SK-N-SH (cell line): Measurements from ENCODE around the gene LRFN4. TPM values are rescaled to one million over a fixed set of nuclear protein-coding genes. Genes with fewer than 3 reads are reported as not detected.
A peak's percentile ranks its signal among the peaks of the same experiment; 100 is the strongest.

Source experiments
- CTCF ChIA-PET: fragments of 300-600, 350-600 bp; formaldehyde crosslinking; extraction: SDS; loops from one replicate; lab custom pipeline; 2021; lab: Yijun Ruan, JAX
- POLR2A ChIA-PET: fragments of 350-600 bp; sonication (Branson Sonifier 250); formaldehyde crosslinking; extraction: SDS; loops from one replicate; lab custom pipeline; 2020; ENCODE audit warnings: antibody characterized with exemption, inconsistent platforms; lab: Yijun Ruan, JAX
- DNase-seq: peaks from one replicate; pipeline ENCODE4 v3.0.0; 2012
- H2AFZ ChIP-seq: fragments of 200-600 bp; sonication (generic); 2 replicates; pipeline ENCODE4 v1.8.1; 2016; ENCODE audit warnings: antibody characterized with exemption, mild to moderate bottlenecking, low read depth
- H3F3A ChIP-seq: fragments of 200-600 bp; sonication (generic); replicated peaks from 2 replicates; pipeline ENCODE3; 2016; ENCODE audit warnings: antibody characterized with exemption, mild to moderate bottlenecking; ENCODE audit not compliant: insufficient read depth
- H3K27ac ChIP-seq, 2 experiments: fragments of 200-500 bp in 1 of 2; fragments of 200-600 bp in 1 of 2; sonication (Bioruptor generic) in 1 of 2; sonication (generic), shearing (Covaris generic) in 1 of 2; 2 replicates each; pipeline versions ENCODE4 v1.5.1 to v1.6.1; 2014 to 2016; ENCODE audit warnings: low read depth in 2 of 2, inconsistent platforms in 1 of 2, low read length in 1 of 2, mild to moderate bottlenecking in 1 of 2, mixed read lengths in 1 of 2
- H3K27me3 ChIP-seq: fragments of 200-600 bp; sonication (generic), shearing (Covaris generic); 2 replicates; pipeline ENCODE4 v1.6.1; 2016; ENCODE audit warnings: mixed run types; ENCODE audit not compliant: insufficient read depth
- H3K36me3 ChIP-seq, 2 experiments: fragments of 200-500 bp in 1 of 2; fragments of 200-600 bp in 1 of 2; sonication (Bioruptor generic) in 1 of 2; sonication (generic) in 1 of 2; replicated peaks in 1 of 2; 2 replicates each; pipeline versions ENCODE3 to v1.5.1; 2014 to 2016; ENCODE audit warnings: low read length in 1 of 2, mild to moderate bottlenecking in 1 of 2; ENCODE audit not compliant: insufficient read depth in 2 of 2, control insufficient read depth in 1 of 2
- H3K4me1 ChIP-seq, 2 experiments: fragments of 200-500 bp in 1 of 2; fragments of 200-600 bp in 1 of 2; sonication (Bioruptor generic) in 1 of 2; sonication (generic), shearing (Covaris generic) in 1 of 2; 2 replicates each; pipeline versions ENCODE4 v1.5.1 to v1.6.1; 2014 to 2016; ENCODE audit warnings: low read depth in 1 of 2, low read length in 1 of 2, mixed run types in 1 of 2; ENCODE audit not compliant: insufficient read depth in 2 of 2, control insufficient read depth in 1 of 2
- H3K4me2 ChIP-seq: fragments of 200-600 bp; sonication (generic), shearing (Covaris generic); 2 replicates; pipeline ENCODE4 v1.6.1; 2017; ENCODE audit warnings: mixed run types
- H3K4me3 ChIP-seq, 2 experiments: fragments of 200-500 bp in 1 of 2; fragments of 200-600 bp in 1 of 2; sonication (Bioruptor generic) in 1 of 2; sonication (generic), shearing (Covaris generic) in 1 of 2; 2 replicates each; pipeline versions ENCODE4 v1.5.1 to v1.8.1; 2014 to 2016; ENCODE audit warnings: low read depth in 2 of 2, inconsistent platforms in 1 of 2, low read length in 1 of 2, mild to moderate bottlenecking in 1 of 2, mixed read lengths in 1 of 2, moderate library complexity in 1 of 2
- H3K79me2 ChIP-seq: fragments of 200-600 bp; sonication (generic); 2 replicates; pipeline ENCODE4 v1.8.1; 2017; ENCODE audit warnings: mild to moderate bottlenecking; ENCODE audit not compliant: insufficient read depth
- H3K9ac ChIP-seq: fragments of 200-600 bp; sonication (generic); 2 replicates; pipeline ENCODE4 v1.6.1; 2017; ENCODE audit warnings: mixed run types
- H3K9me2 ChIP-seq: fragments of 200-600 bp; sonication (generic); 2 replicates; pipeline ENCODE4 v1.6.1; 2017; ENCODE audit warnings: mixed run types
- H3K9me3 ChIP-seq: fragments of 200-600 bp; sonication (generic); 2 replicates; pipeline ENCODE4 v1.6.1; 2017; ENCODE audit warnings: mixed run types, mild to moderate bottlenecking, moderate library complexity
- H4K20me1 ChIP-seq: fragments of 200-600 bp; sonication (generic); 2 replicates; pipeline ENCODE4 v1.6.1; 2017; ENCODE audit warnings: mild to moderate bottlenecking, mixed run types; ENCODE audit not compliant: insufficient read depth
- CHD2 ChIP-seq: fragments of 150-350 bp; IDR thresholded peaks from 2 replicates; pipeline ENCODE4 v1.6.1; 2018; ENCODE audit warnings: low read length; ENCODE audit not compliant: partially characterized antibody
- ELF1 ChIP-seq: IDR thresholded peaks from 2 replicates; pipeline ENCODE4 v1.4.0; 2012
- EZH2phosphoT487 ChIP-seq: fragments of 200-600 bp; sonication (generic); IDR thresholded peaks from 2 replicates; pipeline ENCODE4 v1.6.1; 2017; ENCODE audit warnings: low read depth, mixed run types, mild to moderate bottlenecking, antibody characterized with exemption, moderate library complexity, borderline replicate concordance
- FOXJ3 ChIP-seq: sonication (generic); formaldehyde crosslinking; IDR thresholded peaks from 2 replicates; pipeline ENCODE4 v1.5.1; 2020; ENCODE audit warnings: mild to moderate bottlenecking, missing genetic modification reagents
- FOXM1 ChIP-seq: IDR thresholded peaks from 2 replicates; pipeline ENCODE4 v1.4.0; 2012; ENCODE audit warnings: low read depth, mild to moderate bottlenecking
- MAX ChIP-seq: IDR thresholded peaks from 2 replicates; pipeline ENCODE4 v1.4.0; 2012; ENCODE audit warnings: low read depth
- NRF1 ChIP-seq: IDR thresholded peaks from 2 replicates; pipeline ENCODE4 v1.6.1; 2012; ENCODE audit warnings: low read depth, mild to moderate bottlenecking, low read length
- RCOR1 ChIP-seq: fragments of 150-350 bp; IDR thresholded peaks from 2 replicates; pipeline ENCODE4 v1.6.1; 2017; ENCODE audit warnings: antibody characterized with exemption, low read length
- RXRA ChIP-seq: IDR thresholded peaks from 2 replicates; pipeline ENCODE4 v1.4.0; 2012; ENCODE audit warnings: low read depth, mild to moderate bottlenecking, borderline replicate concordance
- TAF1 ChIP-seq: IDR thresholded peaks from 2 replicates; pipeline ENCODE4 v1.6.1; 2012; ENCODE audit warnings: low read depth, mild to moderate bottlenecking, low read length, moderate library complexity, borderline replicate concordance
- TEAD4 ChIP-seq: IDR thresholded peaks from 2 replicates; pipeline ENCODE4 v1.4.0; 2012; ENCODE audit warnings: mild to moderate bottlenecking, borderline replicate concordance; ENCODE audit not compliant: insufficient read depth
- YY1 ChIP-seq: IDR thresholded peaks from 2 replicates; pipeline ENCODE4 v1.4.0; 2012; ENCODE audit warnings: low read depth, mild to moderate bottlenecking
- WGBS: methylation state at CpG from one replicate; pipeline ENCODE4 v1.1.6; 2017; ENCODE audit warnings: low lambda C conversion rate; 5-methylcytosine and 5-hydroxymethylcytosine counted together
- polyA plus RNA-seq, 3 experiments: library from polyadenylated mRNA; depleted of rRNA; stranded (reverse); fragments of >200 nt; gene quantifications; 2 replicates each; pipeline ENCODE4 v1.2.3, GENCODE V29; 2012
- TF ChIP-seq, protein P1 (sequence below): IDR thresholded peaks from 2 replicates; pipeline ENCODE4 v1.6.1; 2012; ENCODE audit warnings: mild to moderate bottlenecking, low read depth, low read length, moderate library complexity
- TF ChIP-seq, protein P2 (sequence below): IDR thresholded peaks from 2 replicates; pipeline ENCODE4 v1.4.0; 2012; ENCODE audit warnings: low read depth, borderline replicate concordance
- TF ChIP-seq, protein P3 (sequence below): IDR thresholded peaks from 2 replicates; pipeline ENCODE4 v1.4.0; 2012; ENCODE audit warnings: low read depth, borderline replicate concordance

The LRFN4 gene
- polyA plus RNA-seq, 1 of the 3 experiments (the other 2 are of a cell fraction) = 15.9 TPM

DNA sequence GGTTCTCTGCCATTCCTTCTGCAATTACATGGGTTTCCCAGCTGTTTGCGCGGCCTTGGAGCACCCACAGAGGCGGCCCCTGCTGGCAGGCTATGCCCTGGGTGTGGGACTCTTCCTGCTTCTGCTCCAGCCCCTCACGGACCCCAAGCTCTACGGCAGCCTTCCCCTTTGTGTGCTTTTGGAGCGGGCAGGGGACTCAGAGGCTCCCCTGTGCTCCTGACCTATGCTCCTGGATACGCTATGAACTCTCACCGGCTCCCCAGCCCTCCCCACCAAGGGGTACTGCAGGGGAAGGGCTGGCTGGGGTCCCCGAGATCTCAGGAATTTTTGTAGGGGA is 11.0 kb upstream of the LRFN4 start:
- H3K79me2 ChIP-seq = peaks cover 43% of the 10 kb centered on the region
- POLR2A ChIA-PET = interaction anchor here (0.6 to 1.1 kb wide), 3 partner anchors 27 to 738 kb away, joined by 3 to 4 read pairs (median 3); partner anchors contain the start of genes DPP3 and GSTP1
- H3K4me3 ChIP-seq = no peak overlapping the region
- H2AFZ ChIP-seq = no peak overlapping the region
- H3K36me3 ChIP-seq = peaks cover 3 to 35% of the 10 kb centered on the region in 2 experiments
- WGBS = 95% methylated on average over 7 of the region's 9 CpGs
- H3K9ac ChIP-seq = no peak overlapping the region
- no peak overlapping the region for H3K27ac ChIP-seq
- H3K27me3 ChIP-seq = no peaks in the 10 kb centered on the region
- H3K4me2 ChIP-seq = no peak overlapping the region
- H4K20me1 ChIP-seq = no peaks in the 10 kb centered on the region
- H3K9me3 ChIP-seq = no peaks in the 10 kb centered on the region
- no peaks in the 10 kb centered on the region for H3F3A ChIP-seq
- CTCF ChIA-PET = interaction anchor here (0.8 to 2.7 kb wide), 5 partner anchors 12 to 208 kb away, joined by 4 to 11 read pairs (median 8); partner anchors contain the start of gene C11orf86
- DNase-seq = peak; percentile 11
- peaks cover 13 to 24% of the 10 kb centered on the region in 2 experiments; a peak in 3 of 4 replicates for H3K4me1 ChIP-seq
- H3K9me2 ChIP-seq = no peaks in the 10 kb centered on the region
- TF ChIP-seq FOXM1 = no peak
- no peak for TF ChIP-seq TAF1
- TF ChIP-seq, protein P1, sequence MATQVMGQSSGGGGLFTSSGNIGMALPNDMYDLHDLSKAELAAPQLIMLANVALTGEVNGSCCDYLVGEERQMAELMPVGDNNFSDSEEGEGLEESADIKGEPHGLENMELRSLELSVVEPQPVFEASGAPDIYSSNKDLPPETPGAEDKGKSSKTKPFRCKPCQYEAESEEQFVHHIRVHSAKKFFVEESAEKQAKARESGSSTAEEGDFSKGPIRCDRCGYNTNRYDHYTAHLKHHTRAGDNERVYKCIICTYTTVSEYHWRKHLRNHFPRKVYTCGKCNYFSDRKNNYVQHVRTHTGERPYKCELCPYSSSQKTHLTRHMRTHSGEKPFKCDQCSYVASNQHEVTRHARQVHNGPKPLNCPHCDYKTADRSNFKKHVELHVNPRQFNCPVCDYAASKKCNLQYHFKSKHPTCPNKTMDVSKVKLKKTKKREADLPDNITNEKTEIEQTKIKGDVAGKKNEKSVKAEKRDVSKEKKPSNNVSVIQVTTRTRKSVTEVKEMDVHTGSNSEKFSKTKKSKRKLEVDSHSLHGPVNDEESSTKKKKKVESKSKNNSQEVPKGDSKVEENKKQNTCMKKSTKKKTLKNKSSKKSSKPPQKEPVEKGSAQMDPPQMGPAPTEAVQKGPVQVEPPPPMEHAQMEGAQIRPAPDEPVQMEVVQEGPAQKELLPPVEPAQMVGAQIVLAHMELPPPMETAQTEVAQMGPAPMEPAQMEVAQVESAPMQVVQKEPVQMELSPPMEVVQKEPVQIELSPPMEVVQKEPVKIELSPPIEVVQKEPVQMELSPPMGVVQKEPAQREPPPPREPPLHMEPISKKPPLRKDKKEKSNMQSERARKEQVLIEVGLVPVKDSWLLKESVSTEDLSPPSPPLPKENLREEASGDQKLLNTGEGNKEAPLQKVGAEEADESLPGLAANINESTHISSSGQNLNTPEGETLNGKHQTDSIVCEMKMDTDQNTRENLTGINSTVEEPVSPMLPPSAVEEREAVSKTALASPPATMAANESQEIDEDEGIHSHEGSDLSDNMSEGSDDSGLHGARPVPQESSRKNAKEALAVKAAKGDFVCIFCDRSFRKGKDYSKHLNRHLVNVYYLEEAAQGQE = no peak
- TF ChIP-seq NRF1 = no peak
- no peak for TF ChIP-seq EZH2phosphoT487
- no peak for TF ChIP-seq FOXJ3
- TF ChIP-seq RCOR1 = no peak
- TF ChIP-seq YY1 = no peak
- TF ChIP-seq TEAD4 = no peak
- no peak for TF ChIP-seq CHD2
- no peak for TF ChIP-seq ELF1
- TF ChIP-seq RXRA = no peak
- no peak for TF ChIP-seq MAX
- TF ChIP-seq, protein P2, sequence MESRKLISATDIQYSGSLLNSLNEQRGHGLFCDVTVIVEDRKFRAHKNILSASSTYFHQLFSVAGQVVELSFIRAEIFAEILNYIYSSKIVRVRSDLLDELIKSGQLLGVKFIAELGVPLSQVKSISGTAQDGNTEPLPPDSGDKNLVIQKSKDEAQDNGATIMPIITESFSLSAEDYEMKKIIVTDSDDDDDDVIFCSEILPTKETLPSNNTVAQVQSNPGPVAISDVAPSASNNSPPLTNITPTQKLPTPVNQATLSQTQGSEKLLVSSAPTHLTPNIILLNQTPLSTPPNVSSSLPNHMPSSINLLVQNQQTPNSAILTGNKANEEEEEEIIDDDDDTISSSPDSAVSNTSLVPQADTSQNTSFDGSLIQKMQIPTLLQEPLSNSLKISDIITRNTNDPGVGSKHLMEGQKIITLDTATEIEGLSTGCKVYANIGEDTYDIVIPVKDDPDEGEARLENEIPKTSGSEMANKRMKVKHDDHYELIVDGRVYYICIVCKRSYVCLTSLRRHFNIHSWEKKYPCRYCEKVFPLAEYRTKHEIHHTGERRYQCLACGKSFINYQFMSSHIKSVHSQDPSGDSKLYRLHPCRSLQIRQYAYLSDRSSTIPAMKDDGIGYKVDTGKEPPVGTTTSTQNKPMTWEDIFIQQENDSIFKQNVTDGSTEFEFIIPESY = no peak
- TF ChIP-seq, protein P3, sequence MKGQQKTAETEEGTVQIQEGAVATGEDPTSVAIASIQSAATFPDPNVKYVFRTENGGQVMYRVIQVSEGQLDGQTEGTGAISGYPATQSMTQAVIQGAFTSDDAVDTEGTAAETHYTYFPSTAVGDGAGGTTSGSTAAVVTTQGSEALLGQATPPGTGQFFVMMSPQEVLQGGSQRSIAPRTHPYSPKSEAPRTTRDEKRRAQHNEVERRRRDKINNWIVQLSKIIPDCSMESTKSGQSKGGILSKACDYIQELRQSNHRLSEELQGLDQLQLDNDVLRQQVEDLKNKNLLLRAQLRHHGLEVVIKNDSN = no peak
